GM06990 (cell line): Measurements from ENCODE around the gene DNMT1.

Experiments
- DNase-seq: peaks from one replicate; pipeline ENCODE4 v3.0.0-alpha.2; 2011; ENCODE audit not compliant: insufficient read length; ENCODE audit errors: extremely low read depth
- H3K27me3 ChIP-seq: replicated peaks from 2 replicates; pipeline ENCODE4 v1.6.0; 2011; ENCODE audit warnings: low read length; ENCODE audit not compliant: control insufficient read depth, insufficient read depth
- H3K36me3 ChIP-seq: 2 replicates; pipeline ENCODE4 v1.5.1; 2011; ENCODE audit warnings: low read length; ENCODE audit not compliant: control insufficient read depth, insufficient read depth
- H3K4me3 ChIP-seq: replicated peaks from 2 replicates; pipeline ENCODE4 v1.5.1; 2011; ENCODE audit warnings: low read depth, mild to moderate bottlenecking, control low read depth, low read length
- CTCF ChIP-seq: IDR thresholded peaks from 2 replicates; pipeline ENCODE4 v1.5.1; 2011; ENCODE audit warnings: low read length, control low read depth, mild to moderate bottlenecking, inconsistent platforms; ENCODE audit not compliant: insufficient read depth, poor library complexity, severe bottlenecking

The DNMT1 gene

GRCh38 chr19:10141973-10142372, 52.8 kb downstream of the DNMT1 start:
- DNase-seq = no peak
- TF ChIP-seq CTCF = no peak
- H3K36me3 ChIP-seq = peaks cover 80% of the 10 kb centered on the region

GRCh38 chr19:10141479-10141878, 53.3 kb downstream of the DNMT1 start:
- DNase-seq = no peak
- H3K27me3 ChIP-seq = no peaks in the 10 kb centered on the region
- TF ChIP-seq CTCF = no peak
- H3K4me3 ChIP-seq = no peak overlapping the region
- H3K36me3 ChIP-seq = peaks cover 78% of the 10 kb centered on the region

More at GRCh38 chr19:10141973-10142372, 52.8 kb downstream of the DNMT1 start:
- Histone ChIP-seq H3K27me3 (no peaks in the 10 kb centered on the region), H3K4me3 (no peak overlapping the region)

- Histone ChIP-seq H3K4me3 (no peak overlapping the region), H3K27me3 (no peaks in the 10 kb centered on the region), H3K36me3 (peaks cover 80% of the 10 kb centered on the region)
- no peak for DNase-seq
- TF ChIP-seq CTCF = no peak
Measured at GRCh38 chr19:10139952-10140351, 54.8 kb downstream of the DNMT1 start.

GRCh38 chr19:10138879-10139795, 55.6 kb downstream of the DNMT1 start:
- DNase-seq = no peak
- Histone ChIP-seq H3K27me3 (no peaks in the 10 kb centered on the region), H3K4me3 (no peak overlapping the region), H3K36me3 (peaks cover 76% of the 10 kb centered on the region)
- no peak for TF ChIP-seq CTCF

- H3K4me3 ChIP-seq = no peak overlapping the region
- no peak for TF ChIP-seq CTCF
- DNase-seq = no peak
- H3K36me3 ChIP-seq = peaks cover 73% of the 10 kb centered on the region
- no peaks in the 10 kb centered on the region for H3K27me3 ChIP-seq
Measured at GRCh38 chr19:10137751-10138682, 56.7 kb downstream of the DNMT1 start.
